Middle frontal gyrus (tissue), 1 donor: ENCODE measurements around the gene SIPA1L3.
"Not testable (repeated sequence)": the region's sequence is repeated elsewhere in the genome, so short reads cannot be mapped to it uniquely, and the experiment has no call there.

Source experiments
- DNase-seq: peaks from one replicate; pipeline ENCODE4 v3.0.0-alpha.2; 2015; ENCODE audit warnings: low spot score; ENCODE audit errors: extremely low spot score

The SIPA1L3 gene

DNA sequence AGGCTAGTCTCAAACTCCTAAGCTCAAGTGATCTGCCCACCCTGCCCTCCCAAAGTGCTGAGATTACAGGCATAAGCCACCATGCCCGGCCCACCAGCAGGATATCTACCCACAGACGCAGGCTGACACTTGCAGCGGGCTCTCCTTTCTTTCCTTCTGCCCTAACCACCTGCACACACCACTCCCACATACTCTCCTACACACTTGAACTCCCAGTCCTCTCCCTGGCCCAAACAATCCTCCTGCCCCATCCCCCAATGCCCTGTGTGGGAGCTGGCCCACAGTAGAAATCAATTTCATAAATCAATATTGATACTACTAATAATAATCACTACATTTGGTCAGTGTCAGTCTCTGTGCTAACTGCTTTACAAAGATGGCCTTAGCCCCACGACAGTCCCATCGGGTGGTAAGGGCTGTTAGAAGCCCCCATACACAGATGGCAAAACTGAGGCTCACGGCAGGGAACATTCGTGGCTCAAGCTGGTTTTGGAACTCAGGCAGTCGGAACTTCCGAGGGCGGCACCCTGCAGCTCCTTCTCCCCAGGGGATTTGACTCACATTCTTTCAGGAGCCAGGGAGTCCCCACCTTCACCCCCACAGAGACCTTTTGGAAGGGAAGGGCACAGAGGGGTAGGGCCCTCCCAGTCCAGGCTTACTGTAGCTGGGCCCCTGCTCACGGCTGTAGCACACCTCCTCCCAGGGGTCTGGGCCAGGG, 320.4 kb downstream of the SIPA1L3 start:
- DNase-seq: no peak

DNA sequence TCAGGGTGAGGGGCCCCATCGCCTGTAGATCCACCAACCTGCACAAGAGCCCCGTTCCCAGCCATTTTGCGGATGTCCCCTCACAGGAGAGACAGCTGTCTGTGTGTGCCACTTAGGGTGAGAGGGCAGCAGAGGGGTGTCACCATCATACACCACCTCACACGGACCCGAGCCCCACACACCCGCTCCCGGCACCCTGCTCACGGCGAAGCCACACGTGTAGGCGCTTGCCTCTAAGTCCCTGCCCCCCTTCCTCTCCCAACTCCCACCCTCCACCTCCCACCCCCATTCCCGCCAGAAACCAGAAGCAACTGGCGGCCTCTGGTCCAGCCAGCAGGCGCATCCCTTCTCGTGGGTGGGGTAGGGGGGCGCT, 321.0 kb downstream of the SIPA1L3 start:
- no peak for DNase-seq

DNA sequence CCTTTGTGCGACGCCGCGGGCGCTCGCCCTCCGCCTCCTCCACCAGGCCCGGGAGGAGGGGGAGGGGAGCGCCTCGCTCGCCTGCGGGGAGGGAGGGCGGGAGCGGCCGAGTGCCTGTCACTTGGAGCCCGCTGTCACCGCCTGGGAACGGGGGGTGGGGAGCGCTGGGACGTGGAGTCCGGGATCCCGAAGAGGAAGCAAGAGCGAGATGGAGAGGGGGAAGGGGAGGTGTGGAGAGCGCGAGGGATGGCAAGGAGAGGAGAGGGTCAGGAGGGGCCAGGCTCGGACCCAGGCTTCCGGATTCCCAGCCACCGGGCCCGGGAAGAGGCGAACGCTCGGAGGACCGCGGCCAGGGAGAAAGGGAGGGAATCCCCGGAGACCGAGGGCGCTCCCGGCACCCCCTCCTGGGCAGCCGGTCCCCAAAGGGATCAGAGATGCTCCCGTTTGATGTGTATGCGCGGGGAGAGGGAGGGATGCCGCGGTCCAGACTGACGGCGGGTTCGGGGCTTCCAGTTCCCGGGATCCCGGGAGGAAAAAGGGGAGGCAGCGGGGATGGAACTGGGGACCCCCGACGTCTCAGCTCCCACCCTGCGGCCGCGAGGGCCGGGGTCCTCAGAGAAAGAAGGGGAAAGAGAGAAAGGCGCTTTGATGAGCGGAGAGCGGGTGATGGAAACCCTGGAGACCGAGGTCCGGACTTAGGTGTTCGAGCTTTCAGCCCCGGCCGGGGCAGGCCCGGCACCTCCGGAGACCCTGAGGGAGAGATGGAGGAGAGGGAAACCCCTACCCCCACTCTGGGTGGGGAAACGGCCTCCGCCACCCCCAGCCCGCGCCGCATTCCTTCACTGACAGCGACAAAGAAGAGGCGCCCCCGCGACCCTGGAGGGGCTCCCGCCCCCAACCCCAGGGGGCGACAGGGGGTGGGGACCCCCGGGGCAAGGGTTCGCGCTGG, 321.8 kb downstream of the SIPA1L3 start:
- no peak for DNase-seq

DNA sequence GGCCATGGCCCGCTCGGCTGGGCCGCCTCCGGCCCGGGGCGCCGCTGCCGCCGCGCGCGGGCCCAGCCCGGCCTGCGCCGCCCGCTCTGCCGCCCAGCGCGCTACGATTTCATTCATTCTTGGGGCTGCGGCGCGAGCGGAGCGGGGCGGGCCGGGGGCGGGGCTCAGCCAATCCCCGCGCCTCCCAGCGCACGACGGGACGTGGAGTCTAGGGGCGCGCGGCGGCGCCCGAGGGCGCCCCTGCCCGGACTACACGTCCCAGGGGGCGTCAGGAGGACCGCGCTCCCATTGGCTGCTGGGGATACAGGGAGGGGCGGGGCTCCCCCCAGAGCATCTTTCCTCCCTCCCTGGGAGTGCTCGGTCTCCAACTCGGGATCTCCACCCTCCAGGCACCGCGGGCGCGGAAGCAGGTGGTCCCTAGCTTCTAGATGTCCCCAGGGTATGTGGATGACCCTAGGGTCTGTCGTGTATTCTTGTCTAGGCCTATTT, 322.6 kb downstream of the SIPA1L3 start:
- DNase-seq: peak; percentile 90

DNA sequence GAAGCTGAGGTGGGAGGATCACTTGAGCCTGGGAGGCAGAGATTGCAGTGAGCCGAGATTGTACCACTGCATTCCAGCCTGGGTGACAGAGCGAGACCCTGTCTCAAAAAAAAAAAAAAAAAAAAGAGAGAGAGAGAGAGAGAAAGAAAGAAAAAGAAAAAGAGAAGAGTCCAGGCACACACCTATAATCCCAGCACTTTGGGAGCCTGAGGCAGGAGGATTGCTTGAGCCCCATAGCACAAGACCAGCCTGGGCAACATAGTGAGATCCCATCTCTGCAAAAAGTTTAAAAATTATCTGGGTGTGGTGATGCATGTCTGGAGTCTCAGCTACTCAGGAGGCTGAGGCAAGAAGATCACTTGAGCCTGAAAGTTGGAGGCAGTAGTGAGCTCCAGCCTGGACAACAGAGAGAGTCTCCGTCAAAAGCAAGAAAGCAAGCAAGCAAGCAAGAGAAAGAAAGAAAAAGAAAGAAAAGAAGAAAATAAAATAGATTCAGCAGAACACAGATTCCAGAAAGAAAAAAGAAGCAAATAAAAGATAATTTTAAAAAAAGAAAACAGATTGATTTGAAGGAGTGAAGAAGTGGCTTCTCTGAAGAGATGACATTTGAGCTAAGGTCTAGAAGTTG, 323.6 kb downstream of the SIPA1L3 start:
- DNase-seq: not testable (repeated sequence)

DNA sequence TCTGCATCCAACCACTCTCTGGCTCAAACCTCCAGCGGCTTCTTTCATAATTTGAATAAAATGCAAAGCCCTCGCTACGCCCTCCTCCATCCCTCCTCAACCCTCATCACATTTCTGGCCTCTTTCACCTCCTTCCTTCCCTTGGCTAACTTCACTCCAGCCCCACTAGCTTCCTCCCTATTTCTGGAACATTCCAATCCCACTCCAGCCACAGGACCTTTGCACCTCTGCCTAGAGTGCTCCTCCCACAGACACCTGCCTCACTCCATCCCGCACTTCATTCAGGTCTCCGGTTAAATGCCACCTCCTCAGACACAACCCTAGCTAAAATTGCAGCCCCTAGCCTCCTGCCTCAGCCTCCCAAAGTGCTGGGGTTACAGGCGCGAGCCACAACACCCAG, 324.9 kb downstream of the SIPA1L3 start:
- DNase-seq: no peak

DNA sequence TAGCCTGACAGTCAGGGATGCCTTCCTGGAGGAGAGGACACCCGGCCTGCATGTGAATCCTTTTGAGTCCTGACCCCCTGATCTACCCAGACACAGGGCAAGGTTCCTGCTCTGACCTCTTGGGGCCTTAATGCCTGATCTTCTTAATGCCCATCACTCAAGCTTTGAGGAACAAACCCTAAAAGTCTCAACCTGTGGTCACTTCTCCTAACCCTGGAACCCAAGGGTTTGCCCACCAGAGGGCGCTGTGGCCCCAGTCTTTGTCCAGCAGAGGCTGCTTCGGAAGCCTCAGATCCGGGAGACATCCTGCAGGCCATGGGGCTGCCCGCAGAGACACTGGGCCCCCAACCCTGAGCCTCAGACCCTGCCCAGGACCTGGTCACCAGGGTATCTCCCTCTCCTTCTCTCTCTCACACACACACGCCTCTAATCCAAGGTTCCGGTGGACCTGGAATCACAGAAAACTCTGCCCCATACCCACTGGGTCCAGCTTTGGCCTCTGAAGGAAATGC, 326.8 kb downstream of the SIPA1L3 start:
- no peak for DNase-seq

DNA sequence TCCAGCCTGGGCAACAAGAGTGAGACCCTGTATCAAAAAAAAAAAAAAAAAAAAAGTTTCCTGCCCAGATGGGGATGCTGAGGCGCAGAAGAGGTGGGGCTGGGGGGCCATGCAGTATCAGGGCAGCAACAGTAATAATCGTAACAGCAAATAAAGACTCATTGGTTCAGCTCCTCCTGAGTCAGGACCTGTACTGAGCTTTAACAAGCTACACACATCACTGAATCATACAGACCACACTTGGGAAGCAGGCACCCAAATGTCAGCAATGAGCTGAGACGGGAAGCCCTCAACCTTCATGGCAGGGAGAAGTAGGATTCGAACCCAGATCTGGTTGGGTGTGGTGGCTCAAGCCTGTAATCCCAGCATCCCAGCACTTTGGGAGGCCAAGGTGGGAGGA, 327.6 kb downstream of the SIPA1L3 start:
- DNase-seq: no peak

DNA sequence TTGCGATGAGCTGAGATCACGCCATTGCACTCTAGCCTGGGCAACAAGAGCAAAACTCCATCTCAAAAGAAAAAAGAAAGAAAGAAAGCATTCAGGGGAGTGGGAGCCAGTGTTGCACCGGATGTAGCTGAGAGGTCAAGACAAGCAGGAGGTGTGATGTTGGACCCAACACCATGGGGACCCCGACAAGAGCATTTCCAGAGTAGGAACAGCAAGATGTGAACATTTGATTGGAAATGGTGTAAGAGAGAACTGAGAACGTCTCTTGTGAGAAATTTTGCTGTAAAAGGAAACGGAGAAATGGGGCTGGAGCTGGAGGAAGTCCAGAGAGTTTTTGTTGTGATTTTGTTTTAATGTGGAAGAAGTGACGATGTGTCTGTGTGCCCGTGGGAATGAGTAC, 332.8 kb downstream of the SIPA1L3 start:
- no peak for DNase-seq

DNA sequence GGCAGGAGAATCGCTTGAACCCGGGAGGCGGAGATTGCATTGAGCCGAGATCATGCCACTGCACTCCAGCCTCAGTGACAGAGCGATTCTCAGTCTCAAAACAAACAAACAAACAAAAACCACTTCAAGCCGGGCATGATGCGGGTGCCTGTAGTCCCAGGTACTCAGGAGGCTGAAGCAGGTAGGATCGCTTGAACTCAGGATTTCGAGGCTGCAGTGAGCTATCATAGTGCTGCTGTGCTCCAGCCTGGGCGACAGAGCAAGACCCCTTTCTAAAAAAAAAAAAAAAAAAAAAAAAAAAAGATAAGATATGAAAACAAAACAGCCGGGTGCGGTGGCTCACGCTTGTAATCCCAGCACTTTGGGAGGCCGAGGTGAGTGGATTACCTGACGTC, 336.3 kb downstream of the SIPA1L3 start:
- no peak for DNase-seq

DNA sequence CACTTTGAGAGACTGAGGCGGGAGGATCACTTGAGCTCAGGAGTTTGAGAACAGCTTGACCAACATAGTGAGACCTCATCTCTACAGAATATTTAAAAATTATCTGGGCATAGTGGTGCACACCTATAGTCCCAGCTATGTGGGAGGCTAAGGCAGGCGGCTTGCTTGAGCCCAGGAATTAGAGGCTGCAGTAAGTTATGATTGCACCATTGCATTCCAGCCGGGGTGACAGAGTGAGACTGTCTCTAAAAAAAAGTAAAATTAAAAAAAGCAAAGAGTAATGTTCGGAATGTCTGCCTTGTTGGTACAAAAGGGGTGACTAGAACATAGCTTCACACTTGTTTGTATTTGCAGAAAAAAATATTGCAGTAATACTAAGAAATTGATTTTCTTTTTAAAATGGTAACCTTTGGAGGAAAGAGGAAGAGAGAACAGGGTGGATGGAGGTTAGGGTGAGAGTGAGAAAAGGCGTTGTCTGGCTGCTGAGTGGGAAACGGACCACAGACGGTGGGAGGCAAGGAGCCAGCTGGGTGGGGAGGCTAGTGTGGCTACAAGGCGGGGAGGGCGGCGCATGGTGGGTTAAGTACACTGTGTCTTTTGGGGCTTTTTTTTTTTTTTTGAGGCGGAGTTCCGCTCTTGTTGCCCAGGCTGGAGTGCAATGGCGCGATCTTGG, 339.0 kb downstream of the SIPA1L3 start:
- DNase-seq: no peak

DNA sequence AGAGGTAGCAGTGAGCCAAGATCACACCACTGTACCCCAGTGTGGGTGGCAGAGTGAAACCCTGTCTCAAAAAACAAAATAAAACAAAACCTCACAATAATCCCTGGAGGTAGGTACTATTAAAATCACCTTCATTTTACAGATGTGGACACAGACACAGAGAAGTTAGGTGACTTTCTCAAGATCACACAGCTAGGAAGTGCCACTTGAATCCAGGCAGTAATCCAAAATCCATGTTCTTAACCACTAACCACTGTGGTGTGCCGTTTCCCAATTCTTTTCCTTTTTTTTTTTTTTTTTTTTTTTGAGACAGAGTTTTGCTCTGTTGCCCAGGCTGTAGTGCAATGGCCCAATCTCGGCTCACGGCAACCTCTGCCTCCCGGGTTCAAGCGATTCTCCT, 340.1 kb downstream of the SIPA1L3 start:
- DNase-seq: no peak

DNA sequence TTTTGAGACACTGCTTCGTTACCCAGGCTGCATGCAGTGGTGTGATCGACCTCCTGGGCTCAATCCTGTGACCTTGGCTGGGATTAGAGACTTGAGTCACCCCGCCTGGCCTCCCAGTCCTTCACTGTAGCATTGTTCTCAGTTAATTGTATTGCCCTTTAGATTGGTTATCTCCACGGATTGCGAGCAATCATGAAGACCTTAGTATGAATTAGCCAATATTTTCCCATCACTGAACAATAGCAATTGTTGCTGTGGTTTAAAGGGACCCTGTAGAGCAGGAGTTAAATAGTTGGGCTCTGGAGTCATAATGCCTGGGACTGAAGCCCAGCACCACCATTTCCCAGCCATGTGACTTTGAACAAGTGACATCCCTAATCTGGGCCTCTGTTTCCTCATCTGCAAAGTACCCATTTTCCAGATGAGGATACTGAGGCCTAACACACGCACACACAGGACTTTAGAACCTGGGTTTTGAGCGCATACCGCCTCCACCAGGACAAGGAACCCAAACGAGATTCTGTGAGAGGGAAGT, 340.8 kb downstream of the SIPA1L3 start:
- no peak for DNase-seq

DNA sequence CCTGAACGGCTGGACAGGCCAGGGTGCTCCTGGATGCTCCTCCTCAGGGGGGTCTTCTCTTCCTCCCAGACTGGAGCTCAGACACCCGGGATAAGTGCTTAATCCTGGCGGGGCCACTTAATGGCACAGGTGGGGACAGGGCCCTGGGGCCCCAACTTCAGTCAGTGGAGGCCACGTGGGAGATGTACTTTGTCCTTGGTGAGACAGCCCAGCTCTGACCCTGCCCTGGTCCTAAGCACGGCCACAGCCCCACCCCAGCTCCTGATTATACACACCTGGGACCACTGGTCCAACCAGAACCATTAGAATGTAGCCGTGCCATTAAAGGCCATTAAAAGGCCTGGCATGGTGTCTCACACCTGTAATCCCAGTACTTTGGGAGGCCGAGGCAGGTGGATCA, 341.4 kb downstream of the SIPA1L3 start:
- DNase-seq: no peak

DNA sequence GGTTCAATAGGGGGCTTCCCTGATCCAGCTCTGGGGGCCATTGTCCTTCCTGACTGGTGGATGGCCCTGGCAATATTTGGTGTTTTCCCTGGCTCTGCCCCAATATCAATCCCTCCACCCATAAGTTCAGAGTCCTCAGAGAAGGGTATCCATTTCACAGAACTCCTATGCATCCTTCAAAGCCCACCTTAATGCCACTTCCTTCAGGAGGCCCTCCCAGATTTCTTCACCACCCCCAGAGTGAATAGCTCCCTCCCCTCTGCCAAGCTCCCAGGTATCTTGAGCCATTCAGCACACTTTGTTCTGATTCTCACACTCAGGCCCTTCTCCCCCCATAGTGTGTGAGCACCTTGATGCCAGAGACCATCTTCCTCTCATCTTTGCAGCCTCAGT, 343.4 kb downstream of the SIPA1L3 start:
- no peak for DNase-seq

DNA sequence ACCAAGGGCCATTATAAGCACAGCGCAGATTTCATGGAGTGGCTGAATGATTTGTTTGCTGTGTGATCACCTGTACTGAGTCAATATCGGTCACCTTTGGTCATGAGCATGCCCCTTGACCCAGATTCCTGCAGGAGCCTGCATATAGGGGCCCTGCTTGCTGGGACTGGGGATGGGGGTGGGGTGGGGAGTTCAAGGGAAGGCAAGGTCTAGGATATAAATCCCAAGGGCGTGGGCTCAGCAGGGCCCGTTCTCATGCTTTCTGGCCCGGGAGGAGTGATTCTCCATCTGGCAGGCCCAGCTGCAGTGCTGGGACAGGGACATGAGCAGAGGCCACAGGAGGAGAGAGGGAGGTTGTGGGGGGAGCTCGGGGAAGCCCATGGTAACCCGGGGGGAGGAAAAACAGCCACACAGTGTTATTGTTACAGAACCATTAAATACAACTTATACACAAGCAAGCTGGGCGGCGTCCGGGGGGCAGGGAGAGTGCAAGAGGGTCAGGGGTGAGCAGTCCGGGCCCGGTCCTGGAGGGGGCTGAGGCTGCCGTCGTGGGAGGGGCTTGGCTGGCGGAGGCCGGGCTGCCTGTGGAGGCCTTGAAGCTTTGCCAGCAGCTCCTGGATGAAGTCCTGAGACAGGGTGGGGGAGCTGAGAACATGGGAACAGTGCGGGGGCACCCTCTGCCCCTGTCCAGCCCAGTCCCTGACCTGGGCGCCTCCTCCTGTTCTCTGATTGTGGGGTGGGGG, 344.0 kb downstream of the SIPA1L3 start:
- no peak for DNase-seq

DNA sequence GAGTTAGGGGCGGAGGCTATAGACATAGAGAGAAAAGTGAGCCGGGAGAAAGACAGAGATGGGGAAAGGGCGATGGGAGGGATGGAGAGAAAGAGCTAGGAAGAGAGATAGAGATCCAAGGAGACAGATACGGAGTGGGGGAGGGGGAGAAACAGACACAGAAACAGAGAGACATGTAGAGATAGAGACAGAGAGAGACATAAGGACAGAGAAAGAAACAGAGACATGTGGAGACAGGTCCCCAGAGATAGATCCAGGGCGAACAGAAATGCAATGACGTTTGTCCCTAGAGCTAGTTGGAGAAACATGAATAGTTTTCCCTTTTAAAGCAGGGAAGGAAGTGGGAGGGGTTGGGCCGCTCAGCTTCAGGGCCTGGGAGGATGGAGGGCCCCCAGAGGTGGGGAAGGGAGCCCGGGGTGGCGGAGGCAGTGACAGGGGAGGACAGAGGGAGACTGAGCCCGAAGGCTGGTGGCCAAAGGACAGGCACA, 344.6 kb downstream of the SIPA1L3 start:
- DNase-seq: no peak

DNA sequence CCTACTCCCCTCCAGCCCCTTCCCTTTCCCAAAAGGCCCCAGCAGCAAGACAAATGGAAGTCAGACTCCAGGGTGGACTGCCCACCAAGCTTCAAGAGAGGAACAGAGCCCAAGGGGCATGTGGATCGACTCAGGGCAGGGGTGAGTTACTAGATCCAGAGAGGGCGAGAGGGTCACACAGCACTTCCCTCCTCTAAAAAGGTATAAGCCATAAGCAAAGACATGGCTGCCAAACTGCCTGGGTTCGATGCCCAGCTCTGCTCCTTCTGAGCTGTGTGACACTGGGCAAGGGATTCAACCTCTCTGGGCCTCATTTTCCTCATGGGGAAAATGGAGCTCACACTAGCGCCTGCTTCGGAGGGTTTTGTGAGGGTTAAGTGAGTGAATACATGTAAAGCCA, 345.4 kb downstream of the SIPA1L3 start:
- no peak for DNase-seq

DNA sequence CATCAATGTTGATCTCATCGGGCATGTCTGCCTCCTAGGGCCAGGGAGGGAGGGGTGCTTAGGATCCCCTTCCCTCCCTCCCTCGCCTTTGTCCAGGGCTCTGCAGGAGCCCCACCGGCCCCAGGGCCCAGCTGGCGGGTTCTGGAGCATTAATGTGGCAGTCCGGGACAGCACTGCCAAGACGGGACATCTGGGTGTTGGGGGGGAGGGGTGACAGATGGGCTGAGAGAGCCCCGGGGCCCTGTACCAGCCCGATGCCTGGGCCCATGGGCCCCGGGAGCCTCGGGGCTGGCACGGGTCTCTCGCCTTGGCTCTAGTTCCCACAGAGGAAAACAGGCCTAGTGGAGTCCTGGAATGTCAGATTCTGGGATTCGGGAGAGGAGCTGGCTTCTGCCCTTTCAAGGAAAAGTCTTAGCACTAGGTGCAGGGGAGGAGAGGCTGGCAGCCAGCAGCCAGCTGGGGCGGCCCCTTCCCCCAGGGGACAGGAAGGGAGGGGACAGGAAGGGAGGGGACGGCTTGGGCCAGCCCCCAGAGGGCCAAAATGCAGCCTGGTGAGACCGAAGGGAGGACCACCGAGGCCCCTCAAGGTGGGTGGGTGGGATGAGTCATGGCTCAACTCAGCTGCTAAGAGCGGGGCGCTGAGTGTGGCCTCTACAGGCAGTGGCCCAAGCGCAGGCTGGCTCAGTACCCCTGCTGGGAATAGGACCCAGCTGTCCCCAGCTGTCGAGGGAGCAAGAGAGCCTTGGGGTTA, 346.1 kb downstream of the SIPA1L3 start:
- DNase-seq: peak; percentile 53
